Measurements from ENCODE around the gene STK10.

The STK10 gene

DNA sequence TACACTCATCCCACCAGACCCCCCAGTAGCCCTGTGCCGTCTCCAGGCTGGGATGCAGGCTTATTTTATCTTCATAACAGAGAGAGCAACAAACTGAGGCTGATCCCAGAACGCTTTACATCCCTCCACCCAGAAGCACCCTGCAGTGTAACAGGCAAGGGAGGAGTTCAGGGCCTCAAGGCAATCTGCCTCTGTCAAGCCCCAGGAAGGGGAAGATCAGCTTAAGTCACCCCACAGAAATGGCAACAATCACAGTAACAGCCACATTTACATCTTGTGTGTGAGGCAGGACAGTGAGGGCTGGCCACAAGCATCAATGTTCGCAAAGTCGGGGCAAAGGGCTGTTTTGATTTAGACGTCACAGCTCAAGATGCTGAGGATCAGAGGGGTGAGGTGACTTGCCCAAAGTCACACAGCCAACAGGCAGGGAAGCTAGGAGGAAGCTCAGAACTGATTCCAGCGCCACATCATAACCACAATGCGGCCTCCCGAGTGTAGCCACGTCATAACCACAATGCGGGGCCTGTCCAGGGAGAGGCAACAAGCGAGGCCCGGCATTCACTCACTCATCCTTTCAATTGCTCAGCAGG, 14.4 kb downstream of the STK10 start:
- ATAC-seq = no peak
- TF ChIP-seq OSR1 (CRISPR knock-in tag; IDR thresholded peaks at IDR 0.05) (no peak), GLIS3 (CRISPR knock-in tag; IDR thresholded peaks at IDR 0.05) (no peak), RARB (CRISPR knock-in tag; IDR thresholded peaks at IDR 0.05) (no peak), SNAI2 (CRISPR knock-in tag; IDR thresholded peaks at IDR 0.05) (no peak), ARNTL (CRISPR knock-in tag; IDR thresholded peaks at IDR 0.05; ENCODE audit: borderline replicate concordance, low read depth) (no peak), BACH2 (CRISPR knock-in tag; IDR thresholded peaks at IDR 0.05; ENCODE audit: borderline replicate concordance) (no peak), ZFP3 (CRISPR knock-in tag; IDR thresholded peaks at IDR 0.05) (no peak), ISL1 (CRISPR knock-in tag; IDR thresholded peaks at IDR 0.05) (no peak), CSDC2 (CRISPR knock-in tag; IDR thresholded peaks at IDR 0.05) (no peak), TCF4 (CRISPR knock-in tag; IDR thresholded peaks at IDR 0.05; ENCODE audit: borderline replicate concordance) (no peak), ZNF70 (CRISPR knock-in tag; IDR thresholded peaks at IDR 0.05) (no peak), ZC3H10 (CRISPR knock-in tag; IDR thresholded peaks at IDR 0.05) (no peak)
- TF ChIP-seq, protein P1, sequence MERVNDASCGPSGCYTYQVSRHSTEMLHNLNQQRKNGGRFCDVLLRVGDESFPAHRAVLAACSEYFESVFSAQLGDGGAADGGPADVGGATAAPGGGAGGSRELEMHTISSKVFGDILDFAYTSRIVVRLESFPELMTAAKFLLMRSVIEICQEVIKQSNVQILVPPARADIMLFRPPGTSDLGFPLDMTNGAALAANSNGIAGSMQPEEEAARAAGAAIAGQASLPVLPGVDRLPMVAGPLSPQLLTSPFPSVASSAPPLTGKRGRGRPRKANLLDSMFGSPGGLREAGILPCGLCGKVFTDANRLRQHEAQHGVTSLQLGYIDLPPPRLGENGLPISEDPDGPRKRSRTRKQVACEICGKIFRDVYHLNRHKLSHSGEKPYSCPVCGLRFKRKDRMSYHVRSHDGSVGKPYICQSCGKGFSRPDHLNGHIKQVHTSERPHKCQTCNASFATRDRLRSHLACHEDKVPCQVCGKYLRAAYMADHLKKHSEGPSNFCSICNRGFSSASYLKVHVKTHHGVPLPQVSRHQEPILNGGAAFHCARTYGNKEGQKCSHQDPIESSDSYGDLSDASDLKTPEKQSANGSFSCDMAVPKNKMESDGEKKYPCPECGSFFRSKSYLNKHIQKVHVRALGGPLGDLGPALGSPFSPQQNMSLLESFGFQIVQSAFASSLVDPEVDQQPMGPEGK (CRISPR knock-in tag; IDR thresholded peaks at IDR 0.05; ENCODE audit: borderline replicate concordance) = no peak
- TF ChIP-seq, protein P2, sequence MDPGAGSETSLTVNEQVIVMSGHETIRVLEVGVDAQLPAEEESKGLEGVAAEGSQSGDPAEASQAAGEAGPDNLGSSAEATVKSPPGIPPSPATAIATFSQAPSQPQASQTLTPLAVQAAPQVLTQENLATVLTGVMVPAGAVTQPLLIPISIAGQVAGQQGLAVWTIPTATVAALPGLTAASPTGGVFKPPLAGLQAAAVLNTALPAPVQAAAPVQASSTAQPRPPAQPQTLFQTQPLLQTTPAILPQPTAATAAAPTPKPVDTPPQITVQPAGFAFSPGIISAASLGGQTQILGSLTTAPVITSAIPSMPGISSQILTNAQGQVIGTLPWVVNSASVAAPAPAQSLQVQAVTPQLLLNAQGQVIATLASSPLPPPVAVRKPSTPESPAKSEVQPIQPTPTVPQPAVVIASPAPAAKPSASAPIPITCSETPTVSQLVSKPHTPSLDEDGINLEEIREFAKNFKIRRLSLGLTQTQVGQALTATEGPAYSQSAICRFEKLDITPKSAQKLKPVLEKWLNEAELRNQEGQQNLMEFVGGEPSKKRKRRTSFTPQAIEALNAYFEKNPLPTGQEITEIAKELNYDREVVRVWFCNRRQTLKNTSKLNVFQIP (CRISPR knock-in tag; IDR thresholded peaks at IDR 0.05; ENCODE audit: borderline replicate concordance, low read depth) = no peak

DNA sequence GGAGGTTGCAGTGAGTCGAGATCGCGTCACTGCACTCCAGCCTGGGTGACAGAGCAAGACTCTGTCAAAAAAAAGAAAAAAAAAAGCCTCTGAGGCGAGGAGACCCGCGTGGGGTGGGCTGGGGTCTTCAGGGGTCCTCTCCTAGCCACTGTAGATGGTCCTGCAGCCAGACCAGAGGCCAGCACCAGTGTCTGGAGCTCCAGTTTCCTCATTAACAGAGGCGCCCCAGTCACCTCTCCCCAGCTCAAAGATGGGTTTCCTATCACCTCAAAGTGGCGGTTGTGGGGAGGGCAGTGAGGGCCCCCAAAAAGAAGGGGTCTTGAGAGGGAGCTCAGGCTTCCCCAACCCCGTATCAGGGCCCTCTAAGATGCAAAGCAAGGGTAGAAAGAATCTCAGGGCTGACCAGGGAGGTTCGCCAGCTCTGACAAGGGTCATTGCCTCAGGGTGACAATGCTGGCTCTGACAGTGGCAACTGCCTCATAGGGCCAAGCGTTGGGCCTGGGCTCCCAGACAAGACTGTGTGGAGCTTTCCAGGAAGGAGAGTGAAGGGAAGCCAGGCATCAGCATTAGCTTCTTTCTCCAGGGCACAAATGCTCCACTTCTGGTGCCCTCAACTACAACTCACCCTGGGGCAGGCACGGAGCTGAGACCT, 15.0 kb downstream of the STK10 start:
- peak; percentile 30; the same call in 1 of the 3 replicates for ATAC-seq
- TF ChIP-seq OSR1 (CRISPR knock-in tag; IDR thresholded peaks at IDR 0.05) = no peak
- TF ChIP-seq ARNTL (CRISPR knock-in tag; IDR thresholded peaks at IDR 0.05; ENCODE audit: borderline replicate concordance, low read depth) = no peak
- no peak for TF ChIP-seq TCF4 (CRISPR knock-in tag; IDR thresholded peaks at IDR 0.05; ENCODE audit: borderline replicate concordance)
- no peak for TF ChIP-seq ZC3H10 (CRISPR knock-in tag; IDR thresholded peaks at IDR 0.05)
- no peak for TF ChIP-seq RARB (CRISPR knock-in tag; IDR thresholded peaks at IDR 0.05)
- no peak for TF ChIP-seq CSDC2 (CRISPR knock-in tag; IDR thresholded peaks at IDR 0.05)
- no peak for TF ChIP-seq ZFP3 (CRISPR knock-in tag; IDR thresholded peaks at IDR 0.05)
- no peak for TF ChIP-seq GLIS3 (CRISPR knock-in tag; IDR thresholded peaks at IDR 0.05)
- TF ChIP-seq, protein P3, sequence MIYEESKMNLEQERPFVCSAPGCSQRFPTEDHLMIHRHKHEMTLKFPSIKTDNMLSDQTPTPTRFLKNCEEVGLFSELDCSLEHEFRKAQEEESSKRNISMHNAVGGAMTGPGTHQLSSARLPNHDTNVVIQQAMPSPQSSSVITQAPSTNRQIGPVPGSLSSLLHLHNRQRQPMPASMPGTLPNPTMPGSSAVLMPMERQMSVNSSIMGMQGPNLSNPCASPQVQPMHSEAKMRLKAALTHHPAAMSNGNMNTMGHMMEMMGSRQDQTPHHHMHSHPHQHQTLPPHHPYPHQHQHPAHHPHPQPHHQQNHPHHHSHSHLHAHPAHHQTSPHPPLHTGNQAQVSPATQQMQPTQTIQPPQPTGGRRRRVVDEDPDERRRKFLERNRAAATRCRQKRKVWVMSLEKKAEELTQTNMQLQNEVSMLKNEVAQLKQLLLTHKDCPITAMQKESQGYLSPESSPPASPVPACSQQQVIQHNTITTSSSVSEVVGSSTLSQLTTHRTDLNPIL (CRISPR knock-in tag; IDR thresholded peaks at IDR 0.05; ENCODE audit: low read depth) = no peak
- TF ChIP-seq ZNF70 (CRISPR knock-in tag; IDR thresholded peaks at IDR 0.05) = no peak
- TF ChIP-seq SNAI2 (CRISPR knock-in tag; IDR thresholded peaks at IDR 0.05) = no peak
- TF ChIP-seq ZNF8 (CRISPR knock-in tag; IDR thresholded peaks at IDR 0.05) = no peak
- TF ChIP-seq, protein P4, sequence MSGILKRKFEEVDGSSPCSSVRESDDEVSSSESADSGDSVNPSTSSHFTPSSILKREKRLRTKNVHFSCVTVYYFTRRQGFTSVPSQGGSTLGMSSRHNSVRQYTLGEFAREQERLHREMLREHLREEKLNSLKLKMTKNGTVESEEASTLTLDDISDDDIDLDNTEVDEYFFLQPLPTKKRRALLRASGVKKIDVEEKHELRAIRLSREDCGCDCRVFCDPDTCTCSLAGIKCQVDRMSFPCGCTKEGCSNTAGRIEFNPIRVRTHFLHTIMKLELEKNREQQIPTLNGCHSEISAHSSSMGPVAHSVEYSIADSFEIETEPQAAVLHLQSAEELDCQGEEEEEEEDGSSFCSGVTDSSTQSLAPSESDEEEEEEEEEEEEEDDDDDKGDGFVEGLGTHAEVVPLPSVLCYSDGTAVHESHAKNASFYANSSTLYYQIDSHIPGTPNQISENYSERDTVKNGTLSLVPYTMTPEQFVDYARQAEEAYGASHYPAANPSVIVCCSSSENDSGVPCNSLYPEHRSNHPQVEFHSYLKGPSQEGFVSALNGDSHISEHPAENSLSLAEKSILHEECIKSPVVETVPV (CRISPR knock-in tag; IDR thresholded peaks at IDR 0.05) = no peak

DNA sequence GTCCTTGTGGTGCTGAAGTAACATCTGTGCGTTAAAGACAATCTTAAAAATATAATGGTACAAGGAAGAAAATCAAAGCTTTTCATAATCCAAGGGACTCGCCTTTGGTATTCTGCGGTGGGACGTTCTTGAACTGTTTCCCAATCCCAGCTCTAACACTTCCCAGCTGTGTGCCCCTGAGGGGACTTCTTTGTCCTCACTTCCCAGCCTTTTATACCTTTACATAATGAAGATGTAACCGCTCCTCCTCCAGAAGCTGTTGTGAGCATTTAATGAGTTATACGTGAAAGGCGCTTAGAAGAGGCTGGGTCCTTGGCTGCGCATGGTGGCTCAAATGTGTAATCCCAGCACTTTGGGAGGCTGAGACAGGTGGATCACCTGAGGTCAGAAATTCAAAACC, 16.9 kb downstream of the STK10 start:
- ATAC-seq = no peak
- TF ChIP-seq ZC3H10 (CRISPR knock-in tag; IDR thresholded peaks at IDR 0.05) (no peak), ZNF8 (CRISPR knock-in tag; IDR thresholded peaks at IDR 0.05) (no peak)
- TF ChIP-seq, protein P1 (CRISPR knock-in tag; IDR thresholded peaks at IDR 0.05; ENCODE audit: borderline replicate concordance) = no peak

DNA sequence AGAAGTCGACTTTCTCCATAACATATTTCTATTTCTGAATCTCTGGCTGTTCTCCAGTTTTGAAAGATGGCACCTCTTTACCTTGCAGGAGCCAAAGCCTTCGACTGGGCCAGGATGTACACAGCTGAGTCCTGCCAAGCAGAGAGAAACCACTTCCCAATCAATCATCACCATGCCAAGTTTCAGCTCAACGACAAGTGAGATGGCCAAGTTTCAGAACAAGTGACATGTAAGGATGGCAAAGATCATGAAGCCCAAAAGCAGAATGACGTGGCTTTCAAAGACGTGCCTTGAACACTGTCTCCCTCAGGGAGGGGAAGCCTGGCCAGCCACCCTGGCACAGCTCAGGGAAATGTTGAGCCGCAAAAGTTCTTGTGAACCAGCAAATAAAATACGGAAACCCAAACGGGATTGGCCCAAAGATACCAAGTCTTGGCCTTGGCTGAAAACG, 17.7 kb downstream of the STK10 start:
- ATAC-seq = no peak
- TF ChIP-seq ARNTL (CRISPR knock-in tag; IDR thresholded peaks at IDR 0.05; ENCODE audit: borderline replicate concordance, low read depth) (no peak), SNAI2 (CRISPR knock-in tag; IDR thresholded peaks at IDR 0.05) (no peak), ZFP30 (CRISPR knock-in tag; IDR thresholded peaks at IDR 0.05) (no peak)
- TF ChIP-seq, protein P3 (CRISPR knock-in tag; IDR thresholded peaks at IDR 0.05; ENCODE audit: low read depth) = no peak
